ENCODE results near the gene PTPMT1. TPM values are rescaled to one million over a fixed set of nuclear protein-coding genes. Genes with fewer than 3 reads are reported as not detected.

PTPMT1 gene
- polyA plus RNA-seq, 3 donors, result 39.2 to 87.8 (median 83.3) TPM

DNA sequence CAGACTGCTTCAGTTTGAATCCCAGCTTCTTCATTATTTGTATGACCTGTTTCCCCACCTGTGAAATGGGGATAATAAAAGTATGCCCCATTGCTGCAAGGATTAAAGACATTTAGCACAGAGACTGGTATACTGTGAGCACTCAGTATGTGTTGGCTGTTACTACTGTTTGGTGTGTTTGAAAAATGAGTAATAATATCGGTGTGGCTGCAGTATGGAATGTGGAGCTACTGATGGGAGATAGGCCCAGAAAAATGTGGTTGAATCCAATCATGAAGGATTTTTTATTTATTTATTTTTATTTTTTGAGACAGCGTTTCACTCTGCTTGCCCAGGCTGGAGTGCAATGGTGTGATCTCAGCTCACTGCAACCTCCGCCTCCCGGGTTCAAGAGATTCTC, 37.9 kb downstream of the PTPMT1 start:
- no peaks in the 10 kb centered on the region for H3K79me2 ChIP-seq (ENCODE audit: insufficient read depth, low read length)
- Mint-ChIP-seq H3K4me3 (no peak overlapping the region), H3K27me3 (ENCODE audit: low read depth in 3 of 3) (peaks cover 0 to 2% (median 0%) of the 10 kb centered on the region in 3 donors), H3K36me3 (peaks cover 0 to 8% of the 10 kb centered on the region in 2 donors), H3K4me1 (no peaks in the 10 kb centered on the region), H3K27ac (no peak overlapping the region), H3K9me3 (peaks cover 0 to 1% (median 0%) of the 10 kb centered on the region in 7 donors)
- intact Hi-C loops (cut with micrococcal nuclease), result no loop called here
- H3K4me1 ChIP-seq (ENCODE audit: control insufficient read depth in 1 of 2, insufficient read depth in 2 of 2, low read length in 2 of 2), result no peaks in the 10 kb centered on the region
- H3K9me3 ChIP-seq (replicated peaks in 1 of 2; ENCODE audit: control insufficient read depth in 1 of 2, insufficient read depth in 1 of 2, low read length in 2 of 2), result no peaks in the 10 kb centered on the region
- H3K4me3 ChIP-seq (replicated peaks in 1 of 3; ENCODE audit: low read depth in 2 of 3, low read length in 3 of 3), result no peak overlapping the region
- no peak overlapping the region for H2AFZ ChIP-seq (ENCODE audit: insufficient read depth, low read depth, low read length, poor library complexity, severe bottlenecking)
- H3K36me3 ChIP-seq (replicated peaks in 1 of 2; ENCODE audit: control insufficient read depth in 1 of 2, insufficient read depth in 2 of 2, low read length in 2 of 2), result no peaks in the 10 kb centered on the region
- no peak overlapping the region for H3K9ac ChIP-seq (ENCODE audit: insufficient read depth, low read length, poor library complexity, severe bottlenecking)
- 100% methylated on average over 4 of the region's 4 CpGs for WGBS (ENCODE audit: insufficient coverage)
- no peaks in the 10 kb centered on the region for H3K27me3 ChIP-seq (ENCODE audit: control insufficient read depth in 2 of 2, insufficient read depth in 2 of 2, low read length in 2 of 2)
- no peak overlapping the region for H3K4me2 ChIP-seq (replicated peaks; ENCODE audit: extremely low read depth, low read length, poor library complexity, severe bottlenecking)
- H3K27ac ChIP-seq (ENCODE audit: low read depth in 1 of 2, low read length in 2 of 2), result no peak overlapping the region
- no peak for DNase-seq
- H4K20me1 ChIP-seq (ENCODE audit: insufficient read depth, low read length), result no peaks in the 10 kb centered on the region
- TF ChIP-seq, protein P1, sequence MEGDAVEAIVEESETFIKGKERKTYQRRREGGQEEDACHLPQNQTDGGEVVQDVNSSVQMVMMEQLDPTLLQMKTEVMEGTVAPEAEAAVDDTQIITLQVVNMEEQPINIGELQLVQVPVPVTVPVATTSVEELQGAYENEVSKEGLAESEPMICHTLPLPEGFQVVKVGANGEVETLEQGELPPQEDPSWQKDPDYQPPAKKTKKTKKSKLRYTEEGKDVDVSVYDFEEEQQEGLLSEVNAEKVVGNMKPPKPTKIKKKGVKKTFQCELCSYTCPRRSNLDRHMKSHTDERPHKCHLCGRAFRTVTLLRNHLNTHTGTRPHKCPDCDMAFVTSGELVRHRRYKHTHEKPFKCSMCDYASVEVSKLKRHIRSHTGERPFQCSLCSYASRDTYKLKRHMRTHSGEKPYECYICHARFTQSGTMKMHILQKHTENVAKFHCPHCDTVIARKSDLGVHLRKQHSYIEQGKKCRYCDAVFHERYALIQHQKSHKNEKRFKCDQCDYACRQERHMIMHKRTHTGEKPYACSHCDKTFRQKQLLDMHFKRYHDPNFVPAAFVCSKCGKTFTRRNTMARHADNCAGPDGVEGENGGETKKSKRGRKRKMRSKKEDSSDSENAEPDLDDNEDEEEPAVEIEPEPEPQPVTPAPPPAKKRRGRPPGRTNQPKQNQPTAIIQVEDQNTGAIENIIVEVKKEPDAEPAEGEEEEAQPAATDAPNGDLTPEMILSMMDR (IDR thresholded peaks at IDR 0.05), result no peak

DNA sequence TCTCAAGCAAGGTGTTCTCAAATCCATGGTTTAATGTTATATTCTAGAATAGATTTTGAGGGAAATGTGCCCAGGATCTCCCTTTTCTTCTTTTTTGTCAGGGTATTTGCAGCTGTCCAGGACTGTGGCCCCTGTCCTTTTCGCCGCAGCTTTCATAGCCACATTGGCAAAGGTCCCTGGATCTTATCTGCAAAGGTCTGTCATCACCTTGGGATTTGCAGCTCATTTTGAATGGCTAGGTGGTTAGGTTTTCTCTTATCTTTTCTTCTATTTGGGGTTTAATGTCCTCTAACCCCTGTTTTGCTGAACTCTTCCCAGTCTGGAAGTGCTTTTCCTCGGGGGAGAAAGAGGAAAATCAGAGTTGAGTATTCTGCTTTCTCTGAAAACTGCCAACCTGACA, 40.5 kb downstream of the PTPMT1 start:
- Histone ChIP-seq H2AFZ (ENCODE audit: insufficient read depth, low read depth, low read length, poor library complexity, severe bottlenecking) (no peak overlapping the region), H3K4me2 (replicated peaks; ENCODE audit: extremely low read depth, low read length, poor library complexity, severe bottlenecking) (no peak overlapping the region), H3K79me2 (ENCODE audit: insufficient read depth, low read length) (no peaks in the 10 kb centered on the region), H3K36me3 (replicated peaks in 1 of 2; ENCODE audit: control insufficient read depth in 1 of 2, insufficient read depth in 2 of 2, low read length in 2 of 2) (peaks cover 0 to 15% of the 10 kb centered on the region in 2 donors), H3K4me1 (ENCODE audit: control insufficient read depth in 1 of 2, insufficient read depth in 2 of 2, low read length in 2 of 2) (peaks cover 0 to under 1% of the 10 kb centered on the region in 2 donors), H4K20me1 (ENCODE audit: insufficient read depth, low read length) (no peaks in the 10 kb centered on the region), H3K9me3 (replicated peaks in 1 of 2; ENCODE audit: control insufficient read depth in 1 of 2, insufficient read depth in 1 of 2, low read length in 2 of 2) (no peaks in the 10 kb centered on the region), H3K27ac (ENCODE audit: low read depth in 1 of 2, low read length in 2 of 2) (no peak overlapping the region), H3K9ac (ENCODE audit: insufficient read depth, low read length, poor library complexity, severe bottlenecking) (no peak overlapping the region), H3K4me3 (replicated peaks in 1 of 3; ENCODE audit: low read depth in 2 of 3, low read length in 3 of 3) (no peak overlapping the region), H3K27me3 (ENCODE audit: control insufficient read depth in 2 of 2, insufficient read depth in 2 of 2, low read length in 2 of 2) (no peaks in the 10 kb centered on the region)
- intact Hi-C loops (cut with micrococcal nuclease), result no loop called here
- no peak for DNase-seq
- Mint-ChIP-seq H3K4me1 (peaks cover 4% of the 10 kb centered on the region), H3K36me3 (peaks cover 6 to 24% of the 10 kb centered on the region in 2 donors), H3K4me3 (no peak overlapping the region), H3K9me3 (no peaks in the 10 kb centered on the region), H3K27ac (no peak overlapping the region), H3K27me3 (ENCODE audit: low read depth in 3 of 3) (peaks cover 0 to 4% (median 0%) of the 10 kb centered on the region in 3 donors)
- TF ChIP-seq, protein P1 (IDR thresholded peaks at IDR 0.05), result no peak
- 100% methylated on average over 2 of the region's 3 CpGs for WGBS (ENCODE audit: insufficient coverage)

Measured in CD14-positive monocyte (primary cell).